Effector memory CD8-positive, alpha-beta T cell (primary cell): ENCODE measurements around the gene PIP4K2B.
"Not testable (repeated sequence)": the region's sequence is repeated elsewhere in the genome, so short reads cannot be mapped to it uniquely, and the experiment has no call there.

Experiments used
- ATAC-seq: fragments of 150-1000 bp; cut with Tn5 transposase; replicated peaks from 2 replicates; pipeline ENCODE4 v1.10.0; 2021; ENCODE audit warnings: mild to moderate bottlenecking, moderate library complexity
- DNase-seq, 3 experiments: peaks; one replicate each; pipeline ENCODE4 v3.0.0; 2021
- H3K27ac Mint-ChIP-seq, 2 donors: one replicate each; pipeline ENCODE4 v1.8.0; 2022; ENCODE audit warnings: mild to moderate bottlenecking in 2 of 2, mixed read lengths in 2 of 2, moderate library complexity in 2 of 2
- H3K27me3 Mint-ChIP-seq, 2 donors: one replicate each; pipeline ENCODE4 v1.8.0; 2022; ENCODE audit warnings: mixed read lengths in 2 of 2
- H3K36me3 Mint-ChIP-seq: one replicate; pipeline ENCODE4 v1.8.0; 2022; ENCODE audit warnings: mild to moderate bottlenecking, moderate library complexity, mixed read lengths; ENCODE audit not compliant: insufficient read depth
- H3K4me1 Mint-ChIP-seq, 2 donors: one replicate each; pipeline ENCODE4 v1.8.0; 2022; ENCODE audit warnings: low read depth in 2 of 2, mixed read lengths in 2 of 2
- H3K4me3 Mint-ChIP-seq, 2 donors: one replicate each; pipeline ENCODE4 v1.8.0; 2022; ENCODE audit warnings: mild to moderate bottlenecking in 2 of 2, mixed read lengths in 2 of 2, moderate library complexity in 2 of 2
- H3K9me3 Mint-ChIP-seq, 2 donors: one replicate each; pipeline ENCODE4 v1.8.0; 2022; ENCODE audit warnings: mixed read lengths in 2 of 2

PIP4K2B gene

GRCh38 chr17:38796451-38797157, 2.8 kb downstream of the PIP4K2B start:
- H3K4me1 Mint-ChIP-seq = peaks cover 37 to 43% of the 10 kb centered on the region in 2 donors
- H3K36me3 Mint-ChIP-seq = peaks cover 49% of the 10 kb centered on the region
- no peak for DNase-seq
- peak overlapping the region in 1 of 2 donors; percentile 1 for H3K27ac Mint-ChIP-seq
- no peak for ATAC-seq
- no peaks in the 10 kb centered on the region for H3K27me3 Mint-ChIP-seq
- no peaks in the 10 kb centered on the region for H3K9me3 Mint-ChIP-seq
- peak overlapping the region; percentile 92 to 95 for H3K4me3 Mint-ChIP-seq

DNA sequence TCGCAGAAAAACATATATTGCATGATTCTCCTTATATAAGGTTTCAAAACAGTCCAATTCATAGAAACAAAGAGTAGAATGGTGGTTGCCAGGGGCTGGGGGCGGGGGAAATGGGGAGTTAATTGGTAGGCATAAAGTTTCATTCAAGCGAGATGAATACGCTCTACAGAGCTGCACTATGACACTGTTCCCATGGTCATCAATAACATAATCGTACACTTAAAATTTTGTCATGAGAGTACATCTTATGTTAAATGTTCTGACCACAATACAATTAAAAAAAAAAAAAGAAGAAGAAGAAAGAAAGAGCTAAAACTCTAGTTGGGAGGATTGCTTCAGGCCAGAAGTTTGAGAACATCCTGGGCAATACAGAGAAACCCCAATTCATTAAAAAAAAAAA, 5.1 kb downstream of the PIP4K2B start:
- Mint-ChIP-seq H3K4me1 (peaks cover 32 to 50% of the 10 kb centered on the region in 2 donors), H3K27ac (peak overlapping the region in 1 of 2 donors; percentile 79), H3K9me3 (no peaks in the 10 kb centered on the region), H3K27me3 (no peaks in the 10 kb centered on the region), H3K36me3 (peaks cover 30% of the 10 kb centered on the region), H3K4me3 (no peak overlapping the region)
- ATAC-seq (no peak), DNase-seq (no peak)

DNA sequence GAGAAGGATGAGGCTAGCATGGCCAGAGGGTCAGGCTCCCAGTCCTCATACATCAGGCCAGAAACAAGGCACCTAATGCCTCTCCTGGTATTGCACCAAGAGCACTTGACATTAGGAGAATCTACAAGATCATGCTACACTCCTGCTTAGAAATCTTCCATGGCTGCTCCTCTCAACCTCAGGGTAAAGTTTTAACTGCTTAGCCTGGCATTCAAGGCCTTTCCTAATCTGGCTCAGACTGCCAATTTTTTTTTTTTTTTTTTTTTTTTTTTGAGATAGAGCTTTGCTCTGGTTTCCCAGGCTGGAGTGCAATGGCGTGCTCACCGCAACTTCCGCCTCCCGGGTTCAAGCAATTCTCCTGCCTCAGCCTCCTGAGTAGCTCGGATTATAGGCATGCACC, 8.2 kb downstream of the PIP4K2B start:
- no peaks in the 10 kb centered on the region for H3K27me3 Mint-ChIP-seq
- peaks cover 26% of the 10 kb centered on the region for H3K36me3 Mint-ChIP-seq
- peaks cover 11 to 34% of the 10 kb centered on the region in 2 donors for H3K4me1 Mint-ChIP-seq
- H3K4me3 Mint-ChIP-seq = no peak overlapping the region
- ATAC-seq = no peak
- no peak for DNase-seq
- no peak overlapping the region for H3K27ac Mint-ChIP-seq
- H3K9me3 Mint-ChIP-seq = no peaks in the 10 kb centered on the region

DNA sequence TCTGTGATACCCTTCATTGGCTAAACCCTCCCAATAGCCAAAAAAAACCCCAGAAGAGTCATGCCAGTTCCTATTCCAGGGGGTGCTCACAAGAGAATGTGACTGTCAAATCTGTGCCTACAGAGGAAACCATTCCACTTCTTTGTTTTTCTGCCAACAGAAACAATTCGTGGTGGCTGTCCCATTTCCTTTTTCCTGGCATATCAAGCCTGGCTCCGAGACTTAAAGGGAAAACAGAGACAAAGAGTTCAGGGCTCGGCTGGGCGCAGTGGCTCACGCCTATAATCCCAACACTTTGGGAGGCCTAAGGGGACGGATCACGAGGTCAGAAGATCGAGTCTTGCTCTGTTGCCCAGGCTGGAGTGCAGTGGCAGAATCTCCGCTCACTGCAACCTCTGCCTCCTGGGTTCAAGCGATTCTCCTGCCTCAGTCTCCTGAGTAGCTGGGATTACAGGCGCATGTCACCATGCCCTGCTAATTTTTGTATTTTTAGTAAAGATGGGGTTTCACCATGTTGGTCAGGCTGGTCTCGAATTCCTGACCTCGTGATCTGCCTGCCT, 9.1 kb downstream of the PIP4K2B start:
- H3K27ac Mint-ChIP-seq, H3K4me3 Mint-ChIP-seq, H3K9me3 Mint-ChIP-seq, ATAC-seq, DNase-seq, H3K27me3 Mint-ChIP-seq: not testable (repeated sequence)
- Mint-ChIP-seq H3K36me3 (peaks cover 30% of the 10 kb centered on the region), H3K4me1 (peaks cover 10 to 38% of the 10 kb centered on the region in 2 donors)

DNA sequence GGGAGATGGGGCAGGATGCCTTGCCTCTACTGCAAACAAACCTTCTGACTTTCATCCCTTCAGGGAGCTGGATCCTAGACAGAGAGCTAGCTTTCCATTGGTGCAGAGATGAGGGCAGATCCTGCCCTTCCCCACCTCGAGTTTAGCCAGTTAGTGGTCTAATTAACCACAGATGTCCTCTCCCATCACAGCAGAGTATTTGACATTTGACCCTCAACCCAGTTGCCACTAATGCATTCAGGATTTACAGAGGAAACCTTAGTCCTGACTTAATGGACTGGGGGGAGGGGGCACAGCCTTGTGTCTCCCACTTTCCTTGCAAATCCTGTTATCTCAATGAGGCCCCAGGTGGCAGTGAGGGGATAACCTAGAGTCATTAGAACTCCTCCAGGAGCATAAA, 10.2 kb downstream of the PIP4K2B start:
- Mint-ChIP-seq H3K9me3 (no peaks in the 10 kb centered on the region), H3K27me3 (no peaks in the 10 kb centered on the region), H3K4me1 (peaks cover 8 to 35% of the 10 kb centered on the region in 2 donors), H3K4me3 (no peak overlapping the region), H3K27ac (peak overlapping the region in 1 of 2 donors; percentile 41), H3K36me3 (peaks cover 32% of the 10 kb centered on the region)
- DNase-seq (no peak), ATAC-seq (no peak)

- not testable (repeated sequence) for H3K27me3 Mint-ChIP-seq, ATAC-seq, H3K9me3 Mint-ChIP-seq, H3K4me3 Mint-ChIP-seq, DNase-seq
- H3K27ac Mint-ChIP-seq = peak overlapping the region in 1 of 2 donors; percentile 44
- H3K4me1 Mint-ChIP-seq = peaks cover 5 to 28% of the 10 kb centered on the region in 2 donors
- peaks cover 41% of the 10 kb centered on the region for H3K36me3 Mint-ChIP-seq
These were observed 11.4 kb downstream of the PIP4K2B start for GRCh38 chr17:38787999-38788398.

- Mint-ChIP-seq H3K36me3 (peaks cover 51% of the 10 kb centered on the region), H3K9me3 (no peaks in the 10 kb centered on the region), H3K27me3 (no peaks in the 10 kb centered on the region), H3K4me3 (no peak overlapping the region), H3K27ac (no peak overlapping the region), H3K4me1 (peaks cover 3 to 28% of the 10 kb centered on the region in 2 donors)
- DNase-seq (no peak), ATAC-seq (no peak)
These were observed 13.0 kb downstream of the PIP4K2B start for GRCh38 chr17:38786372-38786771.

DNA sequence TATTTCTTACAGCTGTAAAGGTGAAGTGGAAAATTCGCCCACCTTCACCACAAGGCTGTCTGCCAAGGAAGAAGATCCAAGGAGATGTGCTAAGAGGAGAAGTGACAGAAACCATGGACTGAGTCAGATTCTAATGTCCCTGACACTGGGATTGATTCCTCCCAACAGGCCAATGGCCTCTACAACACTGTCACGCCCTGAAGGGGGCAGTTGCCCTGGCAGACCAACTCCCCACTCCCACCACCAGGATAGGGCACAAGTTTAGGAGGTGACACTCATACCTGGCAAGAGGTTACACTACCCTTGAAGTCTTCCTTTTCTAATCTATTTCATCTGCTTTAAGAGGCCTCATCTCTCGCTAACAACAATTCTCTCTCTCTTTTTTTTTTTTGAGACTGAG, 16.1 kb downstream of the PIP4K2B start:
- Mint-ChIP-seq H3K36me3 (peaks cover 68% of the 10 kb centered on the region), H3K9me3 (no peaks in the 10 kb centered on the region), H3K4me1 (peaks cover 3 to 14% of the 10 kb centered on the region in 2 donors), H3K4me3 (no peak overlapping the region), H3K27me3 (no peaks in the 10 kb centered on the region), H3K27ac (no peak overlapping the region)
- no peak for DNase-seq
- no peak for ATAC-seq

DNA sequence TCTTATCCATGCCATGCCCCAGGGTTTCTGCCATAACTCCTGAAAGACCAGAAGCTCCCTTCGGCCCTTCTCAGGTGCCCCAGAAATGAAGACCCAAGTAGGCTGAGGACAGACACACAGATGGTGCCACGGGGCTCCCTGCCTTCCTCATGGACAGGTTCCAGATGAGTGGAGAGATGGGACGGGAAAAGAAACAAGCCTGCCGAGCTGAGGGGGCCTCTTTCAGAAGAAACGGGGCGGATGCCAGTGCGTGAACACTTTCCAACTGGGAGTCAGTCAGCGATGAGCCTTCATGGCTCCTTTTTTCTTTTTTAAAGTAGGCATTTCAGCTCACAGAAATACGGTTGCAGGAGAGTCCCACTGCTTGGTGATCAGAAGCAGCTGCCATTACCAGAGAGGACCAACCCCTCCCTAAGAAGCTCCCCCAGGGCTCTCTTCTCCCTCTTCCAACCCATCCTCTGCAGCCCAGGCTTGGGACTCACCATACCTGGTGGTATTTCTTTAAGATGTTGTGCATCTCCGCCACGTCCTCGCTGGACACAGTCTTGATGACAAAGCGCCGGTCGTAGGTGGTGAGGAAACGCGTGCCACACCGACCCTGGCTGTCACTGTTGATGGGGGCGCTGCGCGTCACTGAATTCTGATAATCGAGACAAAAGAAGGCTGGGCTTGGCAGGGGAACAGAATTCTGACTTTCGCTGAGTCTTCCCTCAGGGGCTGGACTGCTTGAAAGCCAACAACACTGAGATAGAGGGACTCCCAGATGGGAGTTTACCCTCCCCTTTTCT, 19.2 kb downstream of the PIP4K2B start:
- H3K27me3 Mint-ChIP-seq = no peaks in the 10 kb centered on the region
- H3K4me1 Mint-ChIP-seq = peaks cover 0 to 3% of the 10 kb centered on the region in 2 donors
- H3K36me3 Mint-ChIP-seq = peaks cover 70% of the 10 kb centered on the region
- H3K9me3 Mint-ChIP-seq = no peaks in the 10 kb centered on the region
- ATAC-seq (no peak), DNase-seq (no peak)
- peak overlapping the region in 1 of 2 donors; percentile 26 for H3K27ac Mint-ChIP-seq
- H3K4me3 Mint-ChIP-seq = no peak overlapping the region

DNA sequence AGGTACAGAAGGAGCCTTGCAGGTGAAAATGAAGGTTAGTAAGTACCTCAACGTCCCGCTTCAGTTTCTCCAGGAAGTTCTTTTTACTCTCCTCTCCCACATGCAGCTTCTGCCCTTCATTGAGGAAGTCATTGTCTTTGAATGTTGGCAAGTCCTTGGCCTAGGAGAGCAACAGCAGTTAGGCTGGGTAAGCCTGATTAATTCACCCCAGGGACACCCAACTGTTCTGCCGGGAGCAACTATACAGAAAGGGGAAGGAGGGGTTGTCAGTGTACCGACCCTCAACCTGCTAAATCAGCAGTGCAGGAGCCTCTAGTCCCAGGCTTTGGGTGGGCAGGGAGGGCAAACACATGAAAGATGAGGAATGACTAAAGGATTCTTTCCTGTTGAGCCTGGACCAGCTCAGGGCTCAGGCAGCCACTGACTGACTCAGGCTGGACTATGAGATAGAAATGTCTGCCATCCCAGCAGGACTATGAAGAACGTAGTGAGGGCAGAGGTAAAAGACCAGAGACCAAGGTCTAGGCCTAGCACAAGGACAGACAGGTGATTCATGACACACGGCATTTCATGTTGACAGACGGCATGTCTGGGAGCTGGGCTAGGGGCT, 21.6 kb downstream of the PIP4K2B start:
- ATAC-seq = no peak
- no peaks in the 10 kb centered on the region for H3K9me3 Mint-ChIP-seq

DNA sequence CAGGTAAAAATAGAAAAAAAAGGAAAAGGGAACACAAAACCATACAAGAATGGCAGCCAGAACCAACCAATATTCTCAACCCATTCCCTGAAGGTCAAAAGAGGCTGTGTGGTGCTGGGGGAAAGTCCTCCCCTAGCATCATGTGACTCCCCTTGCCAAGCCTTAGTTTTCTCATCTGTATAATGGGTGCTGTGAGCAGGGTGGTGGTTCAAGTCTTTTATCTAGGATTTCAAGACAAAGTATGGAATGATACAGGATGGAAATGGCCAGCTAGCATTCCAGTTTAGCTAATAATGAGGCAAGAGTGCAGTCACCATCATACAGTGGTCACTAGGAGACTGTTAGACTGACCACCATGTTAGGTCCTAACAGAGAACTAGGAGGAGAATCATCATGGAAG, 26.1 kb downstream of the PIP4K2B start:
- Mint-ChIP-seq H3K27ac (peak overlapping the region in 1 of 2 donors; percentile 13), H3K36me3 (peaks cover 58% of the 10 kb centered on the region)
- no peak for DNase-seq

More for the DNA sequence above, 21.6 kb downstream of the PIP4K2B start:
- peaks cover 64% of the 10 kb centered on the region for H3K36me3 Mint-ChIP-seq
- H3K27ac Mint-ChIP-seq = no peak overlapping the region
- H3K4me1 Mint-ChIP-seq = peaks cover 0 to 3% of the 10 kb centered on the region in 2 donors
- no peak for DNase-seq
- no peaks in the 10 kb centered on the region for H3K27me3 Mint-ChIP-seq
- H3K4me3 Mint-ChIP-seq = no peak overlapping the region

GRCh38 chr17:38768417-38768816, 30.9 kb downstream of the PIP4K2B start:
- Mint-ChIP-seq H3K4me1 (peaks cover 0 to 2% of the 10 kb centered on the region in 2 donors), H3K27ac (peak overlapping the region; percentile 11 to 13), H3K9me3 (no peaks in the 10 kb centered on the region), H3K4me3 (no peak overlapping the region), H3K36me3 (peaks cover 65% of the 10 kb centered on the region), H3K27me3 (no peaks in the 10 kb centered on the region)
- DNase-seq (no peak), ATAC-seq (no peak)

More for the DNA sequence above, 26.1 kb downstream of the PIP4K2B start:
- Mint-ChIP-seq H3K27me3 (no peaks in the 10 kb centered on the region), H3K4me3 (no peak overlapping the region), H3K9me3 (no peaks in the 10 kb centered on the region), H3K4me1 (no peaks in the 10 kb centered on the region)
- ATAC-seq = no peak

DNA sequence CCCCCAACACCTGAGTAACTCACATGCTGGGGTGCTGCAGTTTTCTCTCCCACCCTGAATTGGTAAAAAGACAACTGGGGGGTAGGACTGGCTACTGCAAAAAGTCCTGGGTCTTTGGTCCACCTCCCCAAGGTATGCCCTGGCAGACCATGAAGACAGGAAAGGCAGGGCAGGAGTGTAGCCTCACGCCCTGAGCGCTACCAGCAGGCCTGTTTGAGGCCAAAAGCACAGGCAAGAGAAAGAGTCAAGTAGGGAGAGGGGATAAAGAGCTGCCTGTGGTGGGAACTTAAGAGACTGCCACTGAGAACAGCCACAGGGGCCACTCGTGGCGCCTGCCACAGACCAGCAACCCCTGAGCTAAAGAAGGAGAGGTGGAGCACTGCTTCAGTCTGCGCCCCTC, 33.0 kb downstream of the PIP4K2B start:
- no peak for ATAC-seq
- Mint-ChIP-seq H3K27ac (peak overlapping the region; percentile 35 to 65), H3K36me3 (peaks cover 69% of the 10 kb centered on the region), H3K9me3 (no peaks in the 10 kb centered on the region), H3K4me3 (no peak overlapping the region), H3K27me3 (no peaks in the 10 kb centered on the region), H3K4me1 (peaks cover 4 to 5% of the 10 kb centered on the region in 2 donors)
- no peak for DNase-seq
